ENCODE measurements around the gene FAM151B. TPM values are rescaled to one million over a fixed set of nuclear protein-coding genes. Genes with fewer than 3 reads are reported as not detected.

FAM151B gene
- total RNA-seq, 2 donors from 2014 or later, result 1.6 to 4.6 TPM

Other genes starting within 250 kb of the FAM151B start
- 10 to 100 TPM; 23.3 to 26.7 TPM for gene SERINC5, start 232.1 kb upstream of the FAM151B start, total RNA-seq
- not detected for gene SPZ1, start 168.1 kb upstream of the FAM151B start, total RNA-seq
- gene ZFYVE16, start 80.0 kb upstream of the FAM151B start, total RNA-seq, result 10 to 100 TPM; 10.2 to 19.5 TPM
- not detected for gene ANKRD34B, start 82.2 kb downstream of the FAM151B start, total RNA-seq
- gene MSH3, start 166.6 kb downstream of the FAM151B start, total RNA-seq, result 10 to 100 TPM in 1 of 2 donors, 1 to 10 TPM in 1; 9.2 to 10.9 TPM
- gene DHFR, start 166.9 kb downstream of the FAM151B start, total RNA-seq, result 1 to 10 TPM; 1.8 to 2.0 TPM

Measured in body of pancreas (tissue), 2 donors.